Measurements from ENCODE around the gene PI4KB. TPM values are rescaled to one million over a fixed set of nuclear protein-coding genes. Genes with fewer than 3 reads are reported as not detected.

PI4KB gene
- total and polyA plus RNA-seq, 2 experiments from 2014 or later, result 15.3 to 25.5 TPM

DNA sequence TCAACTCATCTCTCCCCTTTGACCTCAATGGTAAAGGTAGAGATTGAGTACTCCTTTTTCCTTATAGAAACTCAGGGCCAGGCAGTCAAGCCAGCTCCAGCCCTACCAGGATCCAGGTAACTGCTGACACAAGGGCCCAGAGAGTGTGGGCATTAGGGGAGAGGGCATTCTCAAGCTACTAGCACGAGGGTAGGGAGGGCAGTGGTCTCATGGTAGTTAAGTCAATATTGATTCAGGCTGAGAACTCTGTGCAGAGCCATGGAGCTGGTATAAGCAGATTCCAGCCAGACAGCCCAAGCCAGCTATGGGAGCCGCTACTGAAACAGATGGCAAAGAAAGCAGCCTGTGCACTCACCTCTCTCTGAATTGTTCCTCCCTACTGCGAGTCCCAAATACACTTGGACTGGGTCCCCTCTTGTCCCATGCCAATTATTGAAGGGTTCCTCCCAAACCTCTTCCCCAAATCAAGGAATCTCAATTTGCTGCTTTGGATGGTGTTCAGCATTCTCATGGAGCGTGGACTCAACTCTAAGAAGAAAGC lies 2.8 kb downstream of the PI4KB start (continued):
- TF ChIP-seq, protein P1, sequence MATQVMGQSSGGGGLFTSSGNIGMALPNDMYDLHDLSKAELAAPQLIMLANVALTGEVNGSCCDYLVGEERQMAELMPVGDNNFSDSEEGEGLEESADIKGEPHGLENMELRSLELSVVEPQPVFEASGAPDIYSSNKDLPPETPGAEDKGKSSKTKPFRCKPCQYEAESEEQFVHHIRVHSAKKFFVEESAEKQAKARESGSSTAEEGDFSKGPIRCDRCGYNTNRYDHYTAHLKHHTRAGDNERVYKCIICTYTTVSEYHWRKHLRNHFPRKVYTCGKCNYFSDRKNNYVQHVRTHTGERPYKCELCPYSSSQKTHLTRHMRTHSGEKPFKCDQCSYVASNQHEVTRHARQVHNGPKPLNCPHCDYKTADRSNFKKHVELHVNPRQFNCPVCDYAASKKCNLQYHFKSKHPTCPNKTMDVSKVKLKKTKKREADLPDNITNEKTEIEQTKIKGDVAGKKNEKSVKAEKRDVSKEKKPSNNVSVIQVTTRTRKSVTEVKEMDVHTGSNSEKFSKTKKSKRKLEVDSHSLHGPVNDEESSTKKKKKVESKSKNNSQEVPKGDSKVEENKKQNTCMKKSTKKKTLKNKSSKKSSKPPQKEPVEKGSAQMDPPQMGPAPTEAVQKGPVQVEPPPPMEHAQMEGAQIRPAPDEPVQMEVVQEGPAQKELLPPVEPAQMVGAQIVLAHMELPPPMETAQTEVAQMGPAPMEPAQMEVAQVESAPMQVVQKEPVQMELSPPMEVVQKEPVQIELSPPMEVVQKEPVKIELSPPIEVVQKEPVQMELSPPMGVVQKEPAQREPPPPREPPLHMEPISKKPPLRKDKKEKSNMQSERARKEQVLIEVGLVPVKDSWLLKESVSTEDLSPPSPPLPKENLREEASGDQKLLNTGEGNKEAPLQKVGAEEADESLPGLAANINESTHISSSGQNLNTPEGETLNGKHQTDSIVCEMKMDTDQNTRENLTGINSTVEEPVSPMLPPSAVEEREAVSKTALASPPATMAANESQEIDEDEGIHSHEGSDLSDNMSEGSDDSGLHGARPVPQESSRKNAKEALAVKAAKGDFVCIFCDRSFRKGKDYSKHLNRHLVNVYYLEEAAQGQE (IDR thresholded peaks at IDR 0.05; ENCODE audit: unreplicated experiment), result no peak
- no peak for TF ChIP-seq NANOG (IDR thresholded peaks at IDR 0.05; ENCODE audit: borderline replicate concordance)
- no peak for TF ChIP-seq POLR2AphosphoS5 (IDR thresholded peaks at IDR 0.05; ENCODE audit: low read depth)
- no peak for TF ChIP-seq EZH2phosphoT487 (IDR thresholded peaks at IDR 0.05; ENCODE audit: unreplicated experiment)
- TF ChIP-seq EZH2 (IDR thresholded peaks at IDR 0.05; ENCODE audit: low read depth, unreplicated experiment), result no peak
- TF ChIP-seq STAT1 (IDR thresholded peaks at IDR 0.05; ENCODE audit: unreplicated experiment), result no peak
- no peak for TF ChIP-seq ZNF114 (CRISPR knock-in tag; IDR thresholded peaks at IDR 0.05)

DNA sequence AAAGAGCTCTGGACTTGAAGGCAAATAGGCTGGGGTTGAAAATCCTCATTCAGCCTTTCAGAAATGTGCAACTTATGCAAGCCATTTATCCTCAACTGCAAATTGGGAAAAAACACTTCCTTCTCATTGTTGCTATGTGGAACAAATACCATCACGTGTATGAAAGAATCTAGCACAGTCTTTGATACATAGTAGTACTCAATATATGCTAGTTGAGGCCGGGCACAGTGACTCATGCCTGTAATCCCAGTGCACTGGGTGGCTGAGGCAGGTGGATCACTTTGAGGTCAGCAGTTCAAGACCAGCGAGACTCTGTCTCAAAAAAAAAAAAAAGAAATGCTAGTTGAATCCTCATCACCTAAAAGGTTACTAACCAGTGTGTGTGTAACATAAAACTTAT lies 8.2 kb downstream of the PI4KB start:
- H3K27ac ChIP-seq (ENCODE audit: low read depth), result no peak overlapping the region
- H4K20me1 ChIP-seq (replicated peaks; ENCODE audit: insufficient read depth), result peaks cover under 1% of the 10 kb centered on the region; the same call in 1 of the 2 replicates
- 0 out of 2 replicates have a peak, but pooled peaks cover 4% of the 10 kb centered on the region for H3F3A ChIP-seq (replicated peaks; ENCODE audit: low read depth)
- H3K4me3 ChIP-seq, result no peak overlapping the region
- H3K4me2 ChIP-seq, result no peak overlapping the region
- ATAC-seq, result no peak
- H3K4me1 ChIP-seq (ENCODE audit: insufficient read depth), result no peaks in the 10 kb centered on the region
- no peaks in the 10 kb centered on the region for H3K27me3 ChIP-seq (ENCODE audit: insufficient read depth)
- no peak for DNase-seq (ENCODE audit: low spot score)
- H3K79me2 ChIP-seq (replicated peaks; ENCODE audit: insufficient read depth), result 0 out of 2 replicates have a peak, but pooled peaks cover 3% of the 10 kb centered on the region
- H3K9me3 Mint-ChIP-seq, result no peaks in the 10 kb centered on the region
- H2AFZ ChIP-seq, result no peak overlapping the region
- no peak overlapping the region for H3K27ac Mint-ChIP-seq
- no peaks in the 10 kb centered on the region for H3K9me2 ChIP-seq (ENCODE audit: insufficient read depth)
- H3K4me1 Mint-ChIP-seq, result no peaks in the 10 kb centered on the region
- H3K36me3 ChIP-seq (ENCODE audit: insufficient read depth), result 0 out of 2 replicates have a peak, but pooled peaks cover under 1% of the 10 kb centered on the region
- no peak overlapping the region for H3K4me3 Mint-ChIP-seq
- peaks cover 2% of the 10 kb centered on the region for H3K27me3 Mint-ChIP-seq (ENCODE audit: insufficient read depth, low read depth, poor library complexity)
- H3K36me3 Mint-ChIP-seq (ENCODE audit: low read depth), result peaks cover 19% of the 10 kb centered on the region
- TF ChIP-seq CREB1 (CRISPR knock-in tag; IDR thresholded peaks at IDR 0.05; ENCODE audit: low read depth) (no peak), NANOG (IDR thresholded peaks at IDR 0.05; ENCODE audit: borderline replicate concordance) (no peak), STAT1 (IDR thresholded peaks at IDR 0.05; ENCODE audit: unreplicated experiment) (no peak)
- TF ChIP-seq, protein P2, sequence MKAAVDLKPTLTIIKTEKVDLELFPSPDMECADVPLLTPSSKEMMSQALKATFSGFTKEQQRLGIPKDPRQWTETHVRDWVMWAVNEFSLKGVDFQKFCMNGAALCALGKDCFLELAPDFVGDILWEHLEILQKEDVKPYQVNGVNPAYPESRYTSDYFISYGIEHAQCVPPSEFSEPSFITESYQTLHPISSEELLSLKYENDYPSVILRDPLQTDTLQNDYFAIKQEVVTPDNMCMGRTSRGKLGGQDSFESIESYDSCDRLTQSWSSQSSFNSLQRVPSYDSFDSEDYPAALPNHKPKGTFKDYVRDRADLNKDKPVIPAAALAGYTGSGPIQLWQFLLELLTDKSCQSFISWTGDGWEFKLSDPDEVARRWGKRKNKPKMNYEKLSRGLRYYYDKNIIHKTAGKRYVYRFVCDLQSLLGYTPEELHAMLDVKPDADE (IDR thresholded peaks at IDR 0.05), result no peak
